ENCODE measurements around the gene ITPK1. TPM values are rescaled to one million over a fixed set of nuclear protein-coding genes. Genes with fewer than 3 reads are reported as not detected.

ITPK1 gene
- polyA plus RNA-seq, 12 donors, result 12.7 to 49.1 (median 17.5) TPM; not detected in 1

GRCh38 chr14:92897922-92898565, 217.7 kb downstream of the ITPK1 start:
- DNase-seq, result no peak

GRCh38 chr14:92895352-92895878, 220.3 kb downstream of the ITPK1 start:
- no peak for DNase-seq

- no peak for DNase-seq
Observed at GRCh38 chr14:92892589-92892988, 223.1 kb downstream of the ITPK1 start.

GRCh38 chr14:92890830-92891588, 224.7 kb downstream of the ITPK1 start:
- no peak for DNase-seq

GRCh38 chr14:92888896-92889295, 226.8 kb downstream of the ITPK1 start:
- no peak for DNase-seq

GRCh38 chr14:92887157-92887556, 228.6 kb downstream of the ITPK1 start:
- DNase-seq, result no peak

Other genes starting within 250 kb of the ITPK1 start
- gene CHGA, start 192.8 kb downstream of the ITPK1 start, polyA plus RNA-seq (ENCODE audit: insufficient read length in 12 of 12), result 100 to 1,000 TPM in 1 of 12 donors, 1 to 10 TPM in 1, under 1 TPM in 4, not detected in 6; 0.15 to 330 (median 0.47) TPM
- 10 to 100 TPM in 11 of 12 donors, not detected in 1; 17.5 to 33.1 (median 25.9) TPM for gene MOAP1, start 69.0 kb upstream of the ITPK1 start, polyA plus RNA-seq (ENCODE audit: insufficient read length in 12 of 12)
- 10 to 100 TPM in 11 of 12 donors, not detected in 1; 12.2 to 18.5 (median 16.9) TPM for gene LYSET, start 69.4 kb upstream of the ITPK1 start, polyA plus RNA-seq (ENCODE audit: insufficient read length in 12 of 12)
- 10 to 100 TPM in 5 of 12 donors, 1 to 10 TPM in 5, not detected in 2; 7.1 to 12.4 (median 10.3) TPM for gene GON7, start 91.1 kb upstream of the ITPK1 start, polyA plus RNA-seq (ENCODE audit: insufficient read length in 12 of 12)
- gene UBR7, start 91.3 kb upstream of the ITPK1 start, polyA plus RNA-seq (ENCODE audit: insufficient read length in 12 of 12), result 10 to 100 TPM in 11 of 12 donors, not detected in 1; 23.8 to 55.8 (median 28.1) TPM
- 10 to 100 TPM in 11 of 12 donors, not detected in 1; 18.7 to 32.9 (median 24.8) TPM for gene BTBD7, start 217.1 kb upstream of the ITPK1 start, polyA plus RNA-seq (ENCODE audit: insufficient read length in 12 of 12)
- gene COX8C, start 231.3 kb upstream of the ITPK1 start, polyA plus RNA-seq (ENCODE audit: insufficient read length in 12 of 12), result under 1 TPM in 7 of 12 donors, not detected in 5; 0.35 to 0.81 (median 0.38) TPM